Natural killer cell treated with Interleukin-12 subunit alpha and Interleukin-12 subunit beta and Interleukin-15 and Interleukin-18, amount 100 ng/mL, for 72 hours (primary cell): ENCODE results near the gene ENC1. TPM values are rescaled to one million over a fixed set of nuclear protein-coding genes. Genes with fewer than 3 reads are reported as not detected.

ENCODE experiments used
- total RNA-seq, 2 donors: library from RNA; stranded (reverse); gene quantifications; one replicate each; pipeline ENCODE4 v1.2.3, GENCODE V29; 2022

The ENC1 gene
- total RNA-seq, 2 donors from 2014 or later, result 6.3 to 6.9 TPM

Other genes starting within 250 kb of the ENC1 start
- gene HEXB, start 44.5 kb upstream of the ENC1 start, total RNA-seq, result 10 to 100 TPM; 49.7 to 52.8 TPM
- 10 to 100 TPM; 25.9 to 33.2 TPM for gene GFM2, start 126.4 kb upstream of the ENC1 start, total RNA-seq
- 10 to 100 TPM; 45.5 to 70.0 TPM for gene NSA2, start 126.5 kb upstream of the ENC1 start, total RNA-seq
- 10 to 100 TPM in 1 of 2 donors, 1 to 10 TPM in 1; 7.9 to 13.4 TPM for gene FAM169A, start 225.7 kb upstream of the ENC1 start, total RNA-seq